DOHH2 (cell line): ENCODE results near the gene HSCB.

Experiments used
- H3F3A ChIP-seq: fragments of 200-600 bp; sonication (generic), shearing (Covaris generic); 2 replicates; pipeline ENCODE4 v1.6.0; 2016; ENCODE audit warnings: antibody characterized with exemption, mild to moderate bottlenecking; ENCODE audit not compliant: control insufficient read depth, insufficient read depth
- H3K27ac ChIP-seq: fragments of 200-600 bp; sonication (generic); 2 replicates; pipeline ENCODE4 v1.5.1; 2014; ENCODE audit warnings: low read depth, mild to moderate bottlenecking, low read length, moderate library complexity
- H3K27me3 ChIP-seq: fragments of 200-600 bp; sonication (generic); 2 replicates; pipeline ENCODE4 v1.6.1; 2014; ENCODE audit warnings: mild to moderate bottlenecking, low read length, mixed read lengths; ENCODE audit not compliant: control insufficient read depth
- H3K36me3 ChIP-seq: fragments of 200-600 bp; sonication (generic); 2 replicates; pipeline ENCODE4 v1.6.1; 2014; ENCODE audit warnings: mild to moderate bottlenecking, low read length, moderate library complexity, mixed read lengths; ENCODE audit not compliant: control insufficient read depth
- H3K4me1 ChIP-seq: fragments of 200-600 bp; sonication (generic); 2 replicates; pipeline ENCODE4 v1.6.1; 2014; ENCODE audit warnings: mild to moderate bottlenecking, low read length, mixed read lengths; ENCODE audit not compliant: control insufficient read depth
- H3K4me2 ChIP-seq: fragments of 200-600 bp; sonication (generic); 2 replicates; pipeline ENCODE4 v1.6.0; 2014; ENCODE audit warnings: mild to moderate bottlenecking, low read length, moderate library complexity
- H3K4me3 ChIP-seq: fragments of 200-600 bp; sonication (generic); 2 replicates; pipeline ENCODE4 v1.5.1; 2014; ENCODE audit warnings: mild to moderate bottlenecking, low read length, mixed read lengths
- H3K79me2 ChIP-seq: fragments of 200-600 bp; sonication (generic); 2 replicates; pipeline ENCODE4 v1.6.1; 2014; ENCODE audit warnings: mild to moderate bottlenecking, low read length, mixed read lengths; ENCODE audit not compliant: control insufficient read depth
- H3K9me2 ChIP-seq: fragments of 200-600 bp; sonication (generic); replicated peaks from 2 replicates; pipeline ENCODE4 v1.6.1; 2014; ENCODE audit warnings: mild to moderate bottlenecking, low read length, mixed read lengths; ENCODE audit not compliant: control insufficient read depth
- H3K9me3 ChIP-seq: fragments of 200-600 bp; sonication (generic); 2 replicates; pipeline ENCODE4 v1.6.1; 2014; ENCODE audit warnings: antibody characterized with exemption, low read length, mixed read lengths; ENCODE audit not compliant: control insufficient read depth, insufficient read depth
- H4K20me1 ChIP-seq: fragments of 200-600 bp; sonication (generic); 2 replicates; pipeline ENCODE4 v1.6.0; 2014; ENCODE audit warnings: low read depth, mild to moderate bottlenecking, antibody characterized with exemption, low read length, moderate library complexity; ENCODE audit not compliant: control insufficient read depth, insufficient read depth
- CTCF ChIP-seq: fragments of 200-600 bp; sonication (generic); IDR thresholded peaks from one replicate; pipeline ENCODE4 v1.5.1; 2014; ENCODE audit warnings: antibody characterized with exemption, mild to moderate bottlenecking, low read depth, low read length; ENCODE audit not compliant: poor library complexity, severe bottlenecking
- EZH2phosphoT487 ChIP-seq: fragments of 200-600 bp; sonication (generic); IDR thresholded peaks from 2 replicates; pipeline ENCODE4 v1.6.1; 2017; ENCODE audit warnings: borderline replicate concordance, mild to moderate bottlenecking, antibody characterized with exemption, low read length, moderate library complexity, mixed read lengths

HSCB gene

DNA sequence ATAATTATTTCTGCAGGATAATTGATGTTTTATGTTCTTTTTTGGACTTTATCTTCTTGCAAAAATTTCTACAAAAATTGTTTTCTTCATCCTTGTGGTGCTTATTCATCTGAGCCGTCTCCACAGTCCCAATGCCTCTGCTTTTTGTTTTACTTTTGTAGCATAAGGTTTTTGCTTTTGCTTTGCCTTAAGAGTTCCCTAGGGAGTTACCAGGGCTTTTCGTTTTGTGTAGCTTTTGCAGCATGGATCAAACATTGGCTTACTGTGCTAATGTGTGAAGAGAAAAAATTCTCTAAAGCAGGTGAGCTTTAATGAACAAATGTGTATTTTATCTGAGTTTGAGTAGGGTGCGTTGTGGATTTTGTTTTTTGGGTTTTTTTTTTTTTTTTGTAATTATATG lies 46.8 kb downstream of the HSCB start:
- H3K9me3 ChIP-seq = no peaks in the 10 kb centered on the region
- peaks cover 38% of the 10 kb centered on the region for H3K79me2 ChIP-seq

DNA sequence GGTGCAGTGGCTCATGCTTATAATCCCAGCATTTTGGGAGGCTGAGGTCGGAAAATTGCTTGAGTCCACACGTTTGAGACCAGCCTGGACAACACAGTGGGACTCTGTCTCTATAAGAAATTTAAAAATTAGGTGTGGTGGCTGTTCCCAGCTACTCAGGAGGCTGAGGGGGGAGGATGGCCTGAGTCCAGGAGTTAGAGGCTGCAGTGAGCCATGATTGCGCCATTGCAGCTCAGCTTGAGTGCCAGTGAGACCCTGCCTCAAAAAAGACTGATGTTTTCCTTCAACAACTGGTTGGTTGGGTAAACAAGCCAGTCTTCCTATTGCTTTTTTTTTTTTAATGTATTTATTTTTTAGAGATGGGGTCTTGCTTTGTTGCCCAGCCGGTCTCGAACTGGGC lies 49.3 kb downstream of the HSCB start:
- H3K36me3 ChIP-seq = peaks cover 73% of the 10 kb centered on the region
- 0 out of 2 replicates have a peak, but pooled peaks cover 5% of the 10 kb centered on the region for H4K20me1 ChIP-seq
- H3K79me2 ChIP-seq = peaks cover 53% of the 10 kb centered on the region
- no peaks in the 10 kb centered on the region for H3K9me2 ChIP-seq
- H3K9me3 ChIP-seq = no peaks in the 10 kb centered on the region
- H3K27ac ChIP-seq = peak overlapping the region; percentile 87
- peak overlapping the region; percentile 86 for H3K4me2 ChIP-seq
- H3K27me3 ChIP-seq = no peaks in the 10 kb centered on the region
- H3K4me3 ChIP-seq = no peak overlapping the region
- TF ChIP-seq CTCF = no peak
- no peak for TF ChIP-seq EZH2phosphoT487
- peaks cover 50% of the 10 kb centered on the region for H3F3A ChIP-seq
- H3K4me1 ChIP-seq = peaks cover 92% of the 10 kb centered on the region

More for the DNA sequence above, 46.8 kb downstream of the HSCB start:
- peaks cover 73% of the 10 kb centered on the region for H3K36me3 ChIP-seq
- no peaks in the 10 kb centered on the region for H3K27me3 ChIP-seq
- H3K4me3 ChIP-seq = no peak overlapping the region
- no peaks in the 10 kb centered on the region for H3K9me2 ChIP-seq
- H3F3A ChIP-seq = peaks cover 39% of the 10 kb centered on the region
- H3K27ac ChIP-seq = no peak overlapping the region
- TF ChIP-seq CTCF (no peak), EZH2phosphoT487 (no peak)
- H3K4me2 ChIP-seq = no peak overlapping the region
- peaks cover 4% of the 10 kb centered on the region; the same call in 1 of the 2 replicates for H4K20me1 ChIP-seq
- H3K4me1 ChIP-seq = peaks cover 81% of the 10 kb centered on the region

- no peaks in the 10 kb centered on the region for H3K27me3 ChIP-seq
- H3K9me3 ChIP-seq = no peaks in the 10 kb centered on the region
- peaks cover 62% of the 10 kb centered on the region for H3K79me2 ChIP-seq
- peak overlapping the region; percentile 58 for H3K4me3 ChIP-seq
- H3K27ac ChIP-seq = peak overlapping the region; percentile 87
- H3K4me1 ChIP-seq = peaks cover 92% of the 10 kb centered on the region
- TF ChIP-seq CTCF = no peak
- no peak for TF ChIP-seq EZH2phosphoT487
- H3F3A ChIP-seq = peaks cover 54% of the 10 kb centered on the region
- peaks cover 73% of the 10 kb centered on the region for H3K36me3 ChIP-seq
- no peaks in the 10 kb centered on the region for H3K9me2 ChIP-seq
- peak overlapping the region; percentile 86 for H3K4me2 ChIP-seq
- H4K20me1 ChIP-seq = 0 out of 2 replicates have a peak, but pooled peaks cover 11% of the 10 kb centered on the region
Observed at GRCh38 chr22:28791841-28792490, 50.1 kb downstream of the HSCB start.
